CD4-positive, alpha-beta T cell (primary cell): Measurements from ENCODE around the gene NUDCD3. TPM values are rescaled to one million over a fixed set of nuclear protein-coding genes. Genes with fewer than 3 reads are reported as not detected.

ENCODE experiments used
- ATAC-seq: fragments of 200-7000 bp; cut with Tn5 transposase; one replicate; pipeline ENCODE4 v1.10.0; 2022; ENCODE audit warnings: mild to moderate bottlenecking; ENCODE audit not compliant: poor library complexity
- CTCF ChIA-PET: fragments of 350-600 bp; sonication (Branson Sonifier 250); formaldehyde crosslinking; loops from one replicate; lab custom pipeline; 2021; ENCODE audit warnings: antibody characterized with exemption, inconsistent platforms; lab: Charles Lee
- POLR2A ChIA-PET: fragments of 350-600 bp; sonication (Branson Sonifier 250); formaldehyde crosslinking; loops from one replicate; lab custom pipeline; 2021; ENCODE audit warnings: antibody characterized with exemption, inconsistent platforms; lab: Charles Lee
- DNase-seq, 14 experiments: peaks; one replicate each; pipeline ENCODE4 v3.0.0-alpha.2; 2013 to 2020; ENCODE audit warnings: mixed read lengths in 2 of 14
- H3K27ac ChIP-seq, 2 donors: one replicate each; pipeline versions ENCODE4 v1.5.1 to v1.7.0; 2013; ENCODE audit warnings: low read length in 2 of 2, low read depth in 1 of 2, mild to moderate bottlenecking in 1 of 2
- H3K27me3 ChIP-seq, 2 experiments: 1 replicate in 1 of 2; 2 replicates in 1 of 2; pipeline versions ENCODE4 v1.6.1 to v1.7.0; 2013; ENCODE audit warnings: low read length in 2 of 2, control low read depth in 1 of 2, mild to moderate bottlenecking in 1 of 2, moderate library complexity in 1 of 2; ENCODE audit not compliant: insufficient read depth in 2 of 2, control insufficient read depth in 1 of 2
- H3K36me3 ChIP-seq: one replicate; pipeline ENCODE4 v1.6.1; 2013; ENCODE audit warnings: low read length, control low read depth; ENCODE audit not compliant: insufficient read depth
- H3K4me1 ChIP-seq: one replicate; pipeline ENCODE4 v1.6.1; 2013; ENCODE audit warnings: low read length, control low read depth; ENCODE audit not compliant: insufficient read depth
- H3K4me3 ChIP-seq: one replicate; pipeline ENCODE4 v1.5.1; 2013; ENCODE audit warnings: mild to moderate bottlenecking, low read length, moderate library complexity
- H3K9me3 ChIP-seq, 2 experiments: 1 replicate in 1 of 2; 2 replicates in 1 of 2; pipeline versions ENCODE4 v1.6.1 to v1.7.0; 2013; ENCODE audit warnings: low read length in 2 of 2, mild to moderate bottlenecking in 2 of 2, control low read depth in 1 of 2, moderate library complexity in 1 of 2; ENCODE audit not compliant: control insufficient read depth in 1 of 2, insufficient read depth in 1 of 2
- H3K27ac Mint-ChIP-seq: one replicate; pipeline ENCODE4 v1.8.0; 2020; ENCODE audit warnings: mixed read lengths
- H3K27me3 Mint-ChIP-seq: one replicate; pipeline ENCODE4 v1.8.0; 2021; ENCODE audit warnings: mixed read lengths
- H3K36me3 Mint-ChIP-seq: one replicate; pipeline ENCODE4 v1.8.0; 2021; ENCODE audit warnings: low read depth, mixed read lengths
- H3K4me1 Mint-ChIP-seq: one replicate; pipeline ENCODE4 v1.8.0; 2021; ENCODE audit warnings: low read depth, mixed read lengths
- H3K4me3 Mint-ChIP-seq: one replicate; pipeline ENCODE4 v1.8.0; 2020; ENCODE audit warnings: mild to moderate bottlenecking, mixed read lengths
- H3K9me3 Mint-ChIP-seq: one replicate; pipeline ENCODE4 v1.8.0; 2020; ENCODE audit warnings: mixed read lengths
- CTCF ChIP-seq: fragments of 200-600 bp; IDR thresholded peaks from one replicate; pipeline ENCODE4 v1.8.0; 2022; ENCODE audit warnings: antibody characterized with exemption, mild to moderate bottlenecking
- intact Hi-C, 2 experiments: fragments of 100-400 bp; cut with DNase I in 1 of 2; cut with micrococcal nuclease in 1 of 2; formaldehyde crosslinking; loops; one replicate each; pipeline versions ENCODE4 v1.15.1 to v1.9.0; 2023 to 2025; cut with DNase I, micrococcal nuclease
- total RNA-seq, 174 experiments: library from RNA in 2 of 174; stranded (reverse) in 2 of 174; gene quantifications; one replicate each; pipeline ENCODE4 v1.2.3 and lab custom pipeline; 2021 to 2026

NUDCD3 gene
- total RNA-seq, 2 experiments from 2014 or later: 56.6 to 60.6 TPM

- no peak overlapping the region for H3K4me3 ChIP-seq
- POLR2A ChIA-PET: no interaction called here
- H3K36me3 ChIP-seq: no peaks in the 10 kb centered on the region
- no peak overlapping the region for H3K27ac ChIP-seq
- CTCF ChIA-PET: no interaction called here
- H3K9me3 ChIP-seq: peaks cover 0 to 7% of the 10 kb centered on the region in 2 experiments
- no peak overlapping the region for H3K27ac Mint-ChIP-seq
- H3K4me1 Mint-ChIP-seq: peaks cover 4% of the 10 kb centered on the region
- no peaks in the 10 kb centered on the region for H3K9me3 Mint-ChIP-seq
- H3K27me3 ChIP-seq: peaks cover 10 to 12% of the 10 kb centered on the region in 2 experiments
- DNase-seq (no peak), ATAC-seq (no peak)
- no peak for TF ChIP-seq CTCF
- no peak overlapping the region for H3K4me3 Mint-ChIP-seq
- H3K4me1 ChIP-seq: no peaks in the 10 kb centered on the region
- H3K27me3 Mint-ChIP-seq: peaks cover 12% of the 10 kb centered on the region
- H3K36me3 Mint-ChIP-seq: no peaks in the 10 kb centered on the region
- intact Hi-C loops: no loop called here
These were observed 160.6 kb downstream of the NUDCD3 start for GRCh38 chr7:44329888-44330287.

Other genes starting within 250 kb of the NUDCD3 start
- not detected for gene CAMK2B, start 165.1 kb downstream of the NUDCD3 start, total RNA-seq
- under 1 TPM in 1 of 2 experiments, not detected in 1; 0.08 TPM for gene NPC1L1, start 50.7 kb upstream of the NUDCD3 start, total RNA-seq
- gene DDX56, start 83.2 kb upstream of the NUDCD3 start, total RNA-seq: 100 to 1,000 TPM; 126 to 127 TPM
- 100 to 1,000 TPM; 134 to 138 TPM for gene TMED4, start 91.6 kb upstream of the NUDCD3 start, total RNA-seq
- 10 to 100 TPM; 39.8 to 43.8 TPM for gene OGDH, start 116.0 kb upstream of the NUDCD3 start, total RNA-seq